Uterus (tissue), 4 donors: ENCODE measurements around the gene TMEM132C. TPM values are rescaled to one million over a fixed set of nuclear protein-coding genes. Genes with fewer than 3 reads are reported as not detected.

Experiments
- DNase-seq, 2 donors: peaks; one replicate each; pipeline ENCODE4 v3.0.0-alpha.2; 2019 to 2020
- H3K27ac ChIP-seq, 2 donors: fragments of 200-600 bp; sonication (generic); 1 replicate in 1 of 2; 2 replicates in 1 of 2; pipeline ENCODE4 v1.5.1; 2016 to 2018
- H3K27me3 ChIP-seq, 2 donors: fragments of 200-600 bp; sonication (generic); one replicate each; pipeline ENCODE4 v1.5.1; 2018 to 2019; ENCODE audit warnings: control low read depth in 1 of 2
- H3K36me3 ChIP-seq, 2 donors: fragments of 200-600 bp; sonication (generic); one replicate each; pipeline ENCODE4 v1.5.1; 2019; ENCODE audit warnings: control low read depth in 1 of 2
- H3K4me1 ChIP-seq, 2 donors: fragments of 200-600 bp; sonication (generic); one replicate each; pipeline ENCODE4 v1.5.1; 2018 to 2019; ENCODE audit warnings: control low read depth in 1 of 2
- H3K4me3 ChIP-seq, 2 donors: fragments of 200-600 bp; sonication (generic); 1 replicate in 1 of 2; 2 replicates in 1 of 2; pipeline ENCODE4 v1.5.1; 2018 to 2019; ENCODE audit warnings: mild to moderate bottlenecking in 1 of 2
- H3K9me3 ChIP-seq, 2 donors: fragments of 200-600 bp; sonication (generic); one replicate each; pipeline ENCODE4 v1.5.1; 2019; ENCODE audit warnings: control low read depth in 1 of 2
- CTCF ChIP-seq, 4 experiments: fragments of 200-600 bp in 2 of 4; fragments of 450-650 bp in 2 of 4; sonication (generic) in 2 of 4; IDR thresholded peaks; one replicate each; pipeline ENCODE4 v1.5.1; 2016 to 2019; ENCODE audit warnings: antibody characterized with exemption in 4 of 4, mild to moderate bottlenecking in 2 of 4, moderate library complexity in 1 of 4
- POLR2A ChIP-seq, 2 donors: fragments of 450-650 bp; IDR thresholded peaks; one replicate each; pipeline ENCODE4 v1.6.1; 2016; ENCODE audit warnings: antibody characterized with exemption in 2 of 2, mild to moderate bottlenecking in 1 of 2, moderate library complexity in 1 of 2
- intact Hi-C: fragments of 100-400 bp; cut with DNase I; formaldehyde crosslinking; loops from one replicate; pipeline ENCODE4 v1.15.1; 2023; ENCODE audit warnings: low total_unique reads
- total RNA-seq, 4 donors: library from RNA; depleted of rRNA in 3 of 4; stranded (reverse); fragments of >200 nt in 3 of 4; gene quantifications; one replicate each; pipeline versions ENCODE4 v1.1.0 to v1.2.4, GENCODE V29; 2014 to 2023
- donor health status: DM: yes; HTN: yes; CAD: no.

TMEM132C gene
- total RNA-seq, 4 donors from 2014 or later, result 0.26 to 48.3 (median 5.0) TPM

GRCh38 chr12:128305336-128305892, 38.4 kb downstream of the TMEM132C start:
- Histone ChIP-seq H3K4me1 (no peaks in the 10 kb centered on the region), H3K27ac (no peak overlapping the region), H3K9me3 (no peaks in the 10 kb centered on the region), H3K36me3 (no peaks in the 10 kb centered on the region), H3K4me3 (no peak overlapping the region), H3K27me3 (no peaks in the 10 kb centered on the region)
- DNase-seq, result no peak
- intact Hi-C loops, result no loop called here
- TF ChIP-seq POLR2A (IDR thresholded peaks at IDR 0.05) (no peak), CTCF (IDR thresholded peaks at IDR 0.05) (no peak)

- no peaks in the 10 kb centered on the region for H3K36me3 ChIP-seq
- TF ChIP-seq CTCF (IDR thresholded peaks at IDR 0.05) (no peak), POLR2A (IDR thresholded peaks at IDR 0.05) (no peak)
- H3K27me3 ChIP-seq, result no peaks in the 10 kb centered on the region
- H3K4me3 ChIP-seq, result no peak overlapping the region
- DNase-seq, result no peak
- H3K9me3 ChIP-seq, result no peaks in the 10 kb centered on the region
- intact Hi-C loops, result no loop called here
- H3K27ac ChIP-seq, result no peak overlapping the region
- H3K4me1 ChIP-seq, result no peaks in the 10 kb centered on the region
Observed at GRCh38 chr12:128307791-128308190, 40.8 kb downstream of the TMEM132C start.

- TF ChIP-seq CTCF (IDR thresholded peaks at IDR 0.05), result no peak
- no peak for TF ChIP-seq POLR2A (IDR thresholded peaks at IDR 0.05)
- Histone ChIP-seq H3K36me3 (no peaks in the 10 kb centered on the region), H3K27me3 (no peaks in the 10 kb centered on the region), H3K4me1 (no peaks in the 10 kb centered on the region), H3K9me3 (no peaks in the 10 kb centered on the region), H3K27ac (no peak overlapping the region), H3K4me3 (no peak overlapping the region)
- intact Hi-C loops, result no loop called here
- DNase-seq, result no peak
Observed at GRCh38 chr12:128312661-128313060, 45.7 kb downstream of the TMEM132C start.

GRCh38 chr12:128313931-128314330, 47.0 kb downstream of the TMEM132C start:
- H3K36me3 ChIP-seq, result no peaks in the 10 kb centered on the region
- no peak overlapping the region for H3K27ac ChIP-seq
- H3K4me3 ChIP-seq, result no peak overlapping the region
- H3K4me1 ChIP-seq, result no peaks in the 10 kb centered on the region
- no peak for TF ChIP-seq CTCF (IDR thresholded peaks at IDR 0.05)
- TF ChIP-seq POLR2A (IDR thresholded peaks at IDR 0.05), result no peak
- H3K9me3 ChIP-seq, result no peaks in the 10 kb centered on the region
- DNase-seq, result no peak
- intact Hi-C loops, result no loop called here
- H3K27me3 ChIP-seq, result no peaks in the 10 kb centered on the region

- no peak for TF ChIP-seq CTCF (IDR thresholded peaks at IDR 0.05)
- TF ChIP-seq POLR2A (IDR thresholded peaks at IDR 0.05), result no peak
- H3K27ac ChIP-seq, result no peak overlapping the region
- DNase-seq, result no peak
Observed at GRCh38 chr12:128314611-128315010, 47.6 kb downstream of the TMEM132C start.

More at GRCh38 chr12:128314611-128315010, 47.6 kb downstream of the TMEM132C start:
- no peaks in the 10 kb centered on the region for H3K4me1 ChIP-seq
- no peaks in the 10 kb centered on the region for H3K27me3 ChIP-seq
- intact Hi-C loops, result no loop called here
- H3K4me3 ChIP-seq, result no peak overlapping the region
- no peaks in the 10 kb centered on the region for H3K36me3 ChIP-seq
- H3K9me3 ChIP-seq, result no peaks in the 10 kb centered on the region
